GM21447 (cell line): ENCODE data around the gene RAF1.

Experiments used
- ATAC-seq: cut with Tn5 transposase; IDR thresholded peaks from one replicate; pipeline ENCODE4 v1.9.1; 2021; ENCODE audit not compliant: unreplicated experiment

RAF1 gene

GRCh38 chr3:12593473-12593872, 70.4 kb downstream of the RAF1 start:
- no peak for ATAC-seq

GRCh38 chr3:12591997-12592715, 71.8 kb downstream of the RAF1 start:
- ATAC-seq, result no peak

GRCh38 chr3:12591456-12591855, 72.5 kb downstream of the RAF1 start:
- no peak for ATAC-seq

- ATAC-seq, result no peak
Measured at GRCh38 chr3:12590096-12590495, 73.8 kb downstream of the RAF1 start.

- no peak for ATAC-seq
Measured at GRCh38 chr3:12588039-12589009, 75.6 kb downstream of the RAF1 start.

GRCh38 chr3:12586403-12586802, 77.5 kb downstream of the RAF1 start:
- peak; percentile 16 for ATAC-seq

GRCh38 chr3:12585970-12586369, 77.9 kb downstream of the RAF1 start:
- ATAC-seq, result peak; percentile 72

GRCh38 chr3:12585181-12585580, 78.7 kb downstream of the RAF1 start:
- no peak for ATAC-seq

GRCh38 chr3:12584083-12584482, 79.8 kb downstream of the RAF1 start:
- ATAC-seq, result no peak

- no peak for ATAC-seq
Measured at GRCh38 chr3:12583280-12583679, 80.6 kb downstream of the RAF1 start.

GRCh38 chr3:12582730-12583129, 81.2 kb downstream of the RAF1 start:
- ATAC-seq, result no peak

- no peak for ATAC-seq
Measured at GRCh38 chr3:12579905-12580304, 84.0 kb downstream of the RAF1 start.

- no peak for ATAC-seq
Measured at GRCh38 chr3:12579456-12579855, 84.5 kb downstream of the RAF1 start.

GRCh38 chr3:12578742-12579141, 85.2 kb downstream of the RAF1 start:
- no peak for ATAC-seq

- no peak for ATAC-seq
Measured at GRCh38 chr3:12577379-12577778, 86.5 kb downstream of the RAF1 start.

- no peak for ATAC-seq
Measured at GRCh38 chr3:12574661-12575060, 89.3 kb downstream of the RAF1 start.

- no peak for ATAC-seq
Measured at GRCh38 chr3:12574131-12574530, 89.8 kb downstream of the RAF1 start.

- ATAC-seq, result no peak
Measured at GRCh38 chr3:12571986-12572385, 91.9 kb downstream of the RAF1 start.

GRCh38 chr3:12569836-12570235, 94.1 kb downstream of the RAF1 start:
- ATAC-seq, result no peak

GRCh38 chr3:12568747-12569146, 95.2 kb downstream of the RAF1 start:
- no peak for ATAC-seq

GRCh38 chr3:12566976-12567375, 96.9 kb downstream of the RAF1 start:
- no peak for ATAC-seq

GRCh38 chr3:12562451-12562850, 101.5 kb downstream of the RAF1 start:
- ATAC-seq, result no peak
